Measurements from ENCODE around the gene SLC35G2.
"Not testable (repeated sequence)": the region's sequence is repeated elsewhere in the genome, so short reads cannot be mapped to it uniquely, and the experiment has no call there.

SLC35G2 gene

GRCh38 chr3:136835813-136836510 is 17.0 kb downstream of the SLC35G2 start:
- no peak for DNase-seq

GRCh38 chr3:136836511-136837156 is 17.7 kb downstream of the SLC35G2 start:
- DNase-seq = no peak

DNA sequence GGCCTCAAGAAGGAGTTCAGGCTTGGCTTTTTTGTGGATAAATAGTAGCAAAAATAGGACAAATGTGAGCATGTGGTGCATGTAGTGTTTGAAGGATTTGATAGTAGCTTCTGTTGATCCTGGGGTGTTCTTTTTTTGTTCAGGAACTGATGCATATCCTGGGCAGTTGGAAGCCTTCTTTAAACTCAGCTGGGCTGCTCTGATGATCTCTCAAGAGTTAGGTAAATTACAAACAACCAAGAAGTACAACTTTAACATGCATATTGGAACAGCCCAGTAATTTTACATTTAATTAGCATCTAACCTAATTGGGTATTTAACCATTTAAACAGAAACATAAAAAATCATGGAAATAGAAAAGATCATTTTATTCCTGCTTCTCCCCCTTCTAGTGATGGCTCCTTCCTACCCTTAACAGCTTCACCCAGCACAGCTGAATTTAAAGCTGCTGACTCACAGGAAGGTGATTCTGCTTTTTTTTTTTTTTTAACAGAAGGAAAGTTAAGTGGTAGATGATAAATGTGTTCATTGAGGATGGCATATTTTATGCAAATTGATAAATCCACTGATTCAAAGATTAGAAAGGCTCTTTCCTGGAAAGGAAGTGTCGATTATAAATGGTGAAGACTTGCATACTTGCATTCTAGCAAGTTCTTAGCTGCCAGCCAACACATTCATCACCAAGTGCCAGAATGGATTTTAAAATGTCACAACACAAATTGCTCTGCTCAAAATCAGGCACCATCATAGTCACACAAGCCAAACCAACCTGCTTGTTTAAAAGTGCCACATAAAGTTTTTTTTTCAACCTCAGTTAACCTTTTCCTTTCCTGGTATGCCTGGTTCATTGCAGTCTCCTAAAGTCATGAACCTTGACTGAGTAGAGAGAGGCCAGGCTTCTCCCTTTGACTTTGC is 20.0 kb downstream of the SLC35G2 start:
- DNase-seq = no peak

GRCh38 chr3:136839556-136839931 is 20.6 kb downstream of the SLC35G2 start:
- no peak for DNase-seq

DNA sequence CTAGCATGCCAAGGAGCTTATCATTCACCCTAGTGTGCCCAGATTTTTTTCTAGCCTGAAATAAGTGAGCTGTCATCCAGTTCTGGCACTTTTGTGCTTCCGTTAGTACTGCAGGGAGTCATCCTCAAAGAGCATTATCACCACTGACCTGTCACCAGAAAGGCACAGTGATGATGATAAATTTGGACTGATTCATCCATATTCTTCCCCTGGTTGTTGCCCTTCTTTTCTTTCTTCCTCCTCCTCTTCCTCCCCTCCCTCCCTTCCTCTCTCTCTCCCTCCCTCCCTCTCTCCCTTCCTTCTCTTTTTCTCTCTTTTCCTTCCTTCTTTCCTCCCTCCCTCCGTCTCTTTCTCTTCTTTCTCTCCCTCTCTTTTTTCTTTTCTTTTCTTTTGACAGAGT is 21.3 kb downstream of the SLC35G2 start:
- no peak for DNase-seq

DNA sequence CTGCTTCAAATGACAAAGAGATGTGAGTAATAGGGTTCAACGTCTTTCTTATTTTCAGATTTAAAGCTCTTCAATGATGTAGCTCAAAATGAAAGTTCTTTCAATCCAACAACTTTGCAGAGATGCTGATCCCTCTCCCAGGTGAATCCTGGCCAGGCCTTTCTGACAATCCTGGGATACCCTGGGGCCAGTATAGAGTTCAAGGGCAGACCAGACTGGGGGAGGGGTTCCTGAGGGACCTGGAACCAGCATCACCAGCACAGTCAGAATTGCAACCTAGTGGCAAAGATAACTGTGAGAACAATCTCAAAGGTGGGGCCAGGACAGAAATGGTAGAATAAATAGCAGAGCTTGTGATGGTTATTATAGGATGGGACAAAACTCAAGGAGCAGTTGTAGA is 23.4 kb downstream of the SLC35G2 start:
- no peak for DNase-seq

DNA sequence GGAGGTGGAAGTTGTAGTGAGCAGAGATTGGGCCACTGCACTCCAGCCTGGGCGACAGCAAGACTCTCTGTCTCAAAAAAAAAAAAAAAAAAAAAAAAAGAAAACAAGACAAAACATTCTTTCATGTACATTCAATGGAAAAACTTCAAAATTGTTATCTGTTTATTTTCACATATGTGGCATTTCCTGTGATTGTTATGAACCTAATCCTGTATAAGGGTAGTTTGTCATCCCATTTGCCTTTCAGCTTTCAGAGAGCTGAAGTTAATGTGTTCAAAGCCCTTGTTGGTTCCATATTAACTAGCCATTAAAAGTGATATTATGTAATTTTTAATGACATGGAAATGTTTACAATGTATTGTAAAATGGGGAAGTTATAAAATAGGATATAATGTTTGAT is 25.8 kb downstream of the SLC35G2 start:
- no peak for DNase-seq

DNA sequence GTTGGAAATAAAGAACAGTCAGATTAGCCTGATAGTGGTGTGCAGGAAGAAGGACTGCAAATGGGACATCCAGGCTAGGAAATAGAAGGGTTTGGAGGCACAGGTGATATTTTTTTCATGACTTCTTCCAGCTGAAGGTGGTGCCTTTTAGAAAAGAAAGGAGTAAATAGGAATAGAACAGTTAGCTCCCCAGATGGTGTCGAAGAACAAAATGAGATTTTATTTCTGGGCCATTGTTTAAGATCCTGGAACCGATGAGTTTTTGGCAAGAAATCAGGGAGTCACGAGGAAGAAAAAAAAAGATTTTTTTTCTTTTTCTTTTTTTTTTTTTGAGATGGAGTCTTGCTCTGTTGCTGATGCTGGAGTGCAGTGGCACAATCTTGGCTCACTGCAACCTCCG is 33.3 kb downstream of the SLC35G2 start:
- DNase-seq = no peak

GRCh38 chr3:136856665-136857064 is 37.7 kb downstream of the SLC35G2 start:
- no peak for DNase-seq

DNA sequence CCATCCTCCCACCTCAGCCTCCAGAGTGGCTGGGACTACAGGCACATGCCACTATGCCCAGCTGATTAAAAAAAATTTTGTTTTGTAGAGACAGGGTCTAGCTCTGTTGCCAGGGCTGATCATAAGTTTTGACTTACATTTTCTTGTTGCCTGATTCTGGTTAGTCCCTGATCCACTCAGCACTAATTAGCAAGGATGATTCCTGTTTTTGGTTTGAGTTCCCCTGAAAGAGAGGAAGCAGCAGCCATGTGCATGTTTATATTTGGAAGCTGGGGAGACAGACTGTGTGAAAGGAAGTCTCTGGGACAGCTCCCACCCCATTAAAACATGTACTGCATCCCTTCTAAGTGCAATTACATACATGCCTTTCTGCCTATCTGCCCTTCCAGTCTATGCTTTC is 39.5 kb downstream of the SLC35G2 start:
- no peak for DNase-seq

GRCh38 chr3:136860541-136860940 is 41.6 kb downstream of the SLC35G2 start:
- no peak for DNase-seq

DNA sequence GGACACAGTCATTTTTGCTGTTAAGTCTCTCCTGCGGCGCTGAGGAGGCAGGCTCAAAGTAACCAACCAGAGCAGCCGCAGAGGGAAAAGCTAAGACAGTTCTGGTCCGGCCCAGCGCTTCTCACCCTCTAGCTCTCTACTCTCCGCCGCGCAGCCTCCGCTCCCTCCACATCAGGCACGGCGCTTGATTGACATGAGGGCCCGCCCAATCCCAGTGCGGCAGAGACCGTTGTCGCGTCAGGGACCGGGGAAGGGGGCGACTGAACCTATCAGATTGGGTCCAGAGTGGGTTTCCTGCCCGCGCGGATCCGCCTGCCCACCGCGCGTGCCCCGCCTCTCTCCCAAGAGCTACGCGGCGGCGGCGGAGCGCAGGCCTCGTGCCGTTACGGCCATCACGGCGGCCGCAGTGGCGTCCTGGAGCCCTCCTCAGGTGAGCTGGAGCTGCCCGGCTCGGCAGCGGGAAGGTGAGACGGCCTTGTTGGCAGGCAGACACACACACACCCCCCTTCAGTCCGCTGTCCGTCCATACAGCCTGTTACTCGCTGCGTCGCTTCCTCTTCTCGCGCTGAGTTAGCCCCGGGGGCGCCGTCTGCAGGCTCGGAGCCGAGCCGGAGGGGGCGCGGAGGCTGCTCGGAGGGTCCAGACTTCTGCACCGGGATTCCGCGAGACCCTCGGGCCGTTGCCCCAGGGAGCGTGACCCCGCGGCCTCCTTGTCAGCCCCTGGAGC is 43.1 kb downstream of the SLC35G2 start, which contains the start of gene NCK1:
TSS of gene NCK1 (plus strand) at position 319 of the 727 bp plus-strand sequence. CDS start 65,794 bp downstream, outside the sequence.
- DNase-seq = peak; percentile 99

DNA sequence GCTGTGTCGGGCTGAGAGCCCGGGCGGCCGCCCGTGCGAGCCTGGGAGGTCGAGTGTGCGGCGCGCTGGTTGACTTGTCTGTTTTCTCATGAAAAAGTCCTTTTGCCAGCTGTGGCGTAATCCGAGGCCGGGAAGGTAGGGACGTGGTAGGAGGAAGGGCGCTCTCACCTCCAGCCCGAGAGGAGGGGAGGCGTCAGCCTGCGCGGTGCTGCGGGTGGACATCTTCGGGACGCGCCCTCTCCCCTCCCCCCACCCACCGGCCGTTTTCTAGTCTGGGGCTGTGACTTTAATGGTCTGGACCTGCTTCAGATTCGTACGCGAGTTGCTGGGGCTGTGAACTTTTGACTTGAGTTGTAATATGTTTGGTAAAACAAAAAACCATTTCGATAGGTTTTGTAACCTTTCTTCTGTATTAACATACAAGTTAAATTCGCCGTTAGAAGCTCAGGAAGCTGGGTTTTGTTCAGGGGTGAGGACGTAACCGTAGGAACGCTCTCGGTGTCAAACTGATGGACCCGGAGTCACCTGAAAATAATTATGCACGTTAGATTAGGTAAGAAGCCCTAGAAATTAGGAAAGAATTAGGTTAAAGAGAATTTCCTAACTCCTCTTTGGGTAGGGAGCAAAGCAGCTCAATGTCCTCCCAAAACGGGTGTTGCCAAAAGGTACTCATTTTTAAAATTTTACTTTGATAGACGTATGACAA is 43.8 kb downstream of the SLC35G2 start:
- no peak for DNase-seq

DNA sequence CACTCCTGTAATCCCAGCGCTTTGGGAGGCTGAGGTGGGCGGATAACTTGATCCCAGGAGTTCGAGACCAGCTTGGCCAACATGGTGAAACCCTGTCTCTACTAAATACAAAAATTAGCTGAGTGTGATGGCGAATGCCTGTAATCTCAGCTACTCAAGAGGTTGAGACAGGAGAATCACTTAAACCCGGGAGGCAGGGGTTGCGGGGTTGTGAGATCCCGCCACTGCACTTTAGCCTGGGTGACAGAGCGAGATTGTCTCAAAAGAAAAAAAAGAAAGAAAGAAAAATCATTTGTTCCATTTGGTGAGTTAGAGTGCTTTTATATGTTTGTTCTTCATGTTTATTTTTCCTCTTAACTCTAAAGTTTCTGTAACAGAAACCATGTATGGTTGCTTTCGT is 50.4 kb downstream of the SLC35G2 start:
- DNase-seq = no peak

DNA sequence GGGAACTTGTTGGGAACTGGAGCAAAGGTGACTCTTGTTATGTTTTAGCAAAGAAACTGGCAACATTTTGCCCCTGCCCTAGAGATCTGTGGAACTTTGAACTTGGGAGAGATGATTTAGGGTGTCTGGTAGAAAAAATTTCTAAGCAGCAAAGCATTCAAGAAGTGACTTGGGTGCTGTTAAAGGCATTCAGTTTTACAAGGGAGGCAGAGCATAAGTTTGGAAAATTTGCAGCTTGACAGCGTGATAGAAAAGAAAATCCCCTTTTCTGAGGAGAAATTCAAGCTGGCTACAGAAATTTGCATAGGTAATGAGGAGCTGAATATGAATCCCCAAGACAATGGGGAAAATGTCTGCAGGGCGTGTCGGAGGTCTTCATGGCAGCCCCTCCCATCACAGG is 53.3 kb downstream of the SLC35G2 start:
- not testable (repeated sequence) for DNase-seq

DNA sequence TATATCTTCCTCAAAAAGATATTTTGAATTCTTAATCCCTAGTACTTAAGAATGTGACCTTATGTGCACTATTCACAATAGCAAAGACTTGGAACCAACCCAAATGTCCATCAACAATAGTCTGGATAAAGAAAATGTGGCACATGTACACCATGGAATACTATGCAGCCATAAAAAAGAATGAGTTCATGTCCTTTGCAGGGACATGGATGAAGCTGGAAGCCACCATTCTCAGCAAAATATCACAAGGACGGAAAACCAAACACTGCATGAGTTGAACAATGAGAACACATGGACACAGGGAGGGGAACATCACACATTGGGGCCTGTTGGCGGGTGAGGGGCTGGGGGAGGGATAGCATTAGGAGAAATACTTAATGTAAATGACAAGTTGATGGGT is 60.6 kb downstream of the SLC35G2 start:
- not testable (repeated sequence) for DNase-seq

GRCh38 chr3:136882571-136882970 is 63.6 kb downstream of the SLC35G2 start:
- no peak for DNase-seq

DNA sequence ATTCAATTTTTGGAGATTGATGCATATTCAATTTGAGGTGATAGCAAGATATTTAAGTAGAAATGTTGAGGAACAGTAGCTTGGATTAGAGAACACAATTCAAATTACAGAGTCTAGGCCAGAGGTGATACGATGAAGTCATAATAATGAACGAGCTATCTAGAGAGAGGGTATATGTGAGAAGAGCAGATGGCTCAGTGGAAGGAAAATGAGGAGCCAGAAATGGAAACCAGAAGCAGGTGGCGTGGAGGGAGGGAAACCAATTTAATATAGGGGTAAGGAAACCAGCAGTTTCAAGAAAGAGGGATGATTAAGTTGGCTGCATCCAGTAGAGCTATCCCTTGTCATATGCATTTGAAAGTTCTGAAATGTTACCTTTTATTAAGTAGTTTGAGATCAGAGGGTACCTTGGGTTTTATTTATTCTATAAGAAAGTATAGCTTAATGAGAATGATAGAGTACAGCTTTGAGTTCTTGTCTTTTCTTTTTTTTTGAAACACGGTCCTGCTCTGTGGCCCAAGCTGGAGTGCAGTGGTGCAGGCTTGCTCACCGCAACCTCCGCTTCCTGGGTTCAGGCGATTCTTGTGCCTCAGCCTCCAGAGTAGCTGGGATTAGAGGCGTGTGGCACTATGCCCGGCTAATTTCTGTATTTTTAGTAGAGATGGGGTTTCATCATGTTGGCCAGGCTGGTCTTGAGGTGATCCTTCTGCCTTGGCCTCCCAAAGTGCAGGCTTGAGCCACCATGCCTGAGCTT is 65.2 kb downstream of the SLC35G2 start:
- no peak for DNase-seq

- DNase-seq = no peak
Observed at GRCh38 chr3:136885357-136886213, 66.7 kb downstream of the SLC35G2 start.

DNA sequence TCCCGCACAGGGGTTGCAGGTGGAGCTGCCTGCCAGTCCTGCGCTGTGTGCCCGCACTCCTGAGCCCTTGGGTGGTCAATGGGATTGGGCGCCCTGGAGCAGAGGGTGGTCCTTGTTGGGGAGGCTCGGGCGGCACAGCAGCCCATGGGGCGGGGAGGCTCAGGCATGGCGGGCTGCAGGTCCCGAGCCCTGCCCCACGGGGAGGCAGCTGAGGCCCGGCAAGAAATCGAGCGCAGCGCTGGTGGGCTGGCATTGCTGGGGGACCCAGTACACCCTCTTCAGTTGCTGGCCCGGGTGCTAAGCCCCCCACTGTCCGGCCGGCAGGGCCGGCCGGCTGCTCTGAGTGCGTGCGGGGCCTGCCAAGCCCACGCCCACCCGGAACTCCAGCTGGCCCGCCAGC is 71.0 kb downstream of the SLC35G2 start:
- DNase-seq = no peak
